Panc1 (cell line): ENCODE data around the gene DUSP23.

Experiments
- POLR2AphosphoS5 ChIP-seq: IDR thresholded peaks from 2 replicates; pipeline ENCODE4 v1.6.1; 2012; ENCODE audit warnings: mild to moderate bottlenecking, low read depth, low read length, moderate library complexity
- SIN3A ChIP-seq: IDR thresholded peaks from 2 replicates; pipeline ENCODE4 v1.6.1; 2012; ENCODE audit warnings: low read depth, mild to moderate bottlenecking, low read length, moderate library complexity, borderline replicate concordance; ENCODE audit not compliant: insufficient read depth
- TF ChIP-seq, protein P1 (sequence below): fragments of 450-650 bp; IDR thresholded peaks from 2 replicates; pipeline ENCODE4 v1.5.1; 2017; ENCODE audit warnings: mild to moderate bottlenecking
- TF ChIP-seq, protein P2 (sequence below), 2 experiments: IDR thresholded peaks; 2 replicates each; pipeline ENCODE4 v1.6.1; 2011 to 2012; ENCODE audit warnings: low read depth in 2 of 2, control low read depth in 1 of 2, low read length in 1 of 2, mild to moderate bottlenecking in 1 of 2, moderate library complexity in 1 of 2; ENCODE audit not compliant: insufficient read depth in 1 of 2

DNA sequence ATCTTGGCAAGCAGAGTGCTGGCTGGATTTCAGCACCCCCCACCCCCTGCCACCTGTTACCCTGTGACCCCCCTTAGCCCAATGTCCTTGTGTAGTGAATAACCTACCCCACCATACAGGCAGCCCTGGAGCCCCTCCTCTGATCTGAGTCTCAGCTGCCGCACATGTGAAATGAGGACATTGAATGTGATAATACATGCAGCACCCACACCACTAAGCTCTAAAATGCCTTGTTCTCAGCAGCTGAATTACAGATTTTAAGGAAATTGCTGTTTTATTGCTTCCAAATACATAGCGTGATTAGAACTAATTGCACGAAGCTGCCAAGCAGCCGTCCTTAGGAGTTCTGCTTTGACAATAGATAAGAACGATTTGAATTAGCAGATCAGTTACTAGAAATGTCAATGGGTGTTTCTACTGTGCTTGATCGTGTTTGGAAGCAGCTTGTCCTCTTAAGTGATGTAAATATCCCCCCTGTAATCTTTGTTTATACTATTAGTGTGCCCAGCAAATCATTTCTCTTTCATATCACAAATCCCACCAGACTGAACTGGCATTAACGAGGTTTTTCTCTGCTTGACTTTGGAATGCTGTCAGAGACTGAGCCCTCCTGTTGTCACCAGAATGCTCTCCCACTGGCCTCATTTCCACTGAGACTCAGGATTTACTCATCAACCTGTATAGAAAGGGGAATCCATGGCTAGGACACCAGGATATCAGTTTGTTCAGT, 50.8 kb downstream of the DUSP23 start:
- TF ChIP-seq, protein P1, sequence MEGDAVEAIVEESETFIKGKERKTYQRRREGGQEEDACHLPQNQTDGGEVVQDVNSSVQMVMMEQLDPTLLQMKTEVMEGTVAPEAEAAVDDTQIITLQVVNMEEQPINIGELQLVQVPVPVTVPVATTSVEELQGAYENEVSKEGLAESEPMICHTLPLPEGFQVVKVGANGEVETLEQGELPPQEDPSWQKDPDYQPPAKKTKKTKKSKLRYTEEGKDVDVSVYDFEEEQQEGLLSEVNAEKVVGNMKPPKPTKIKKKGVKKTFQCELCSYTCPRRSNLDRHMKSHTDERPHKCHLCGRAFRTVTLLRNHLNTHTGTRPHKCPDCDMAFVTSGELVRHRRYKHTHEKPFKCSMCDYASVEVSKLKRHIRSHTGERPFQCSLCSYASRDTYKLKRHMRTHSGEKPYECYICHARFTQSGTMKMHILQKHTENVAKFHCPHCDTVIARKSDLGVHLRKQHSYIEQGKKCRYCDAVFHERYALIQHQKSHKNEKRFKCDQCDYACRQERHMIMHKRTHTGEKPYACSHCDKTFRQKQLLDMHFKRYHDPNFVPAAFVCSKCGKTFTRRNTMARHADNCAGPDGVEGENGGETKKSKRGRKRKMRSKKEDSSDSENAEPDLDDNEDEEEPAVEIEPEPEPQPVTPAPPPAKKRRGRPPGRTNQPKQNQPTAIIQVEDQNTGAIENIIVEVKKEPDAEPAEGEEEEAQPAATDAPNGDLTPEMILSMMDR = no peak
- TF ChIP-seq POLR2AphosphoS5 (no peak), SIN3A (no peak)
- TF ChIP-seq, protein P2, sequence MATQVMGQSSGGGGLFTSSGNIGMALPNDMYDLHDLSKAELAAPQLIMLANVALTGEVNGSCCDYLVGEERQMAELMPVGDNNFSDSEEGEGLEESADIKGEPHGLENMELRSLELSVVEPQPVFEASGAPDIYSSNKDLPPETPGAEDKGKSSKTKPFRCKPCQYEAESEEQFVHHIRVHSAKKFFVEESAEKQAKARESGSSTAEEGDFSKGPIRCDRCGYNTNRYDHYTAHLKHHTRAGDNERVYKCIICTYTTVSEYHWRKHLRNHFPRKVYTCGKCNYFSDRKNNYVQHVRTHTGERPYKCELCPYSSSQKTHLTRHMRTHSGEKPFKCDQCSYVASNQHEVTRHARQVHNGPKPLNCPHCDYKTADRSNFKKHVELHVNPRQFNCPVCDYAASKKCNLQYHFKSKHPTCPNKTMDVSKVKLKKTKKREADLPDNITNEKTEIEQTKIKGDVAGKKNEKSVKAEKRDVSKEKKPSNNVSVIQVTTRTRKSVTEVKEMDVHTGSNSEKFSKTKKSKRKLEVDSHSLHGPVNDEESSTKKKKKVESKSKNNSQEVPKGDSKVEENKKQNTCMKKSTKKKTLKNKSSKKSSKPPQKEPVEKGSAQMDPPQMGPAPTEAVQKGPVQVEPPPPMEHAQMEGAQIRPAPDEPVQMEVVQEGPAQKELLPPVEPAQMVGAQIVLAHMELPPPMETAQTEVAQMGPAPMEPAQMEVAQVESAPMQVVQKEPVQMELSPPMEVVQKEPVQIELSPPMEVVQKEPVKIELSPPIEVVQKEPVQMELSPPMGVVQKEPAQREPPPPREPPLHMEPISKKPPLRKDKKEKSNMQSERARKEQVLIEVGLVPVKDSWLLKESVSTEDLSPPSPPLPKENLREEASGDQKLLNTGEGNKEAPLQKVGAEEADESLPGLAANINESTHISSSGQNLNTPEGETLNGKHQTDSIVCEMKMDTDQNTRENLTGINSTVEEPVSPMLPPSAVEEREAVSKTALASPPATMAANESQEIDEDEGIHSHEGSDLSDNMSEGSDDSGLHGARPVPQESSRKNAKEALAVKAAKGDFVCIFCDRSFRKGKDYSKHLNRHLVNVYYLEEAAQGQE (IDR thresholded peaks at IDR 0.05; ENCODE audit: insufficient read depth in 1 of 2, low read depth in 2 of 2, low read length in 1 of 2) = no peak
